Skin of body (tissue), 2 donors: Measurements from ENCODE around the gene ABLIM3. TPM values are rescaled to one million over a fixed set of nuclear protein-coding genes. Genes with fewer than 3 reads are reported as not detected.

Experiments
- DNase-seq: peaks from one replicate; lab custom pipeline; 2025; lab: John Stamatoyannopoulos, UW
- total RNA-seq: library from RNA; depleted of rRNA; stranded (reverse); fragments of >200 nt; gene quantifications from one replicate; pipeline ENCODE4 v1.2.3, GENCODE V29; 2014

ABLIM3 gene
- total RNA-seq, 1 donor from 2014 or later: 7.9 TPM

- no peak for DNase-seq
Measured at GRCh38 chr5:149217096-149217802, 76.0 kb downstream of the ABLIM3 start.

- DNase-seq: no peak
Measured at GRCh38 chr5:149217803-149218155, 76.5 kb downstream of the ABLIM3 start.

- no peak for DNase-seq
Measured at GRCh38 chr5:149219584-149219983, 78.3 kb downstream of the ABLIM3 start.

- no peak for DNase-seq
Measured at GRCh38 chr5:149220750-149221149, 79.5 kb downstream of the ABLIM3 start.

GRCh38 chr5:149221326-149221725 is 80.0 kb downstream of the ABLIM3 start:
- DNase-seq: no peak

GRCh38 chr5:149221731-149222342 is 80.5 kb downstream of the ABLIM3 start:
- DNase-seq: no peak

GRCh38 chr5:149223081-149223848 is 82.0 kb downstream of the ABLIM3 start:
- DNase-seq: no peak

GRCh38 chr5:149224282-149224681 is 83.0 kb downstream of the ABLIM3 start:
- no peak for DNase-seq

- no peak for DNase-seq
Measured at GRCh38 chr5:149227168-149227826, 86.0 kb downstream of the ABLIM3 start.

- DNase-seq: peak; percentile 64
Measured at GRCh38 chr5:149228618-149229297, 87.5 kb downstream of the ABLIM3 start.

GRCh38 chr5:149229298-149229937 is 88.1 kb downstream of the ABLIM3 start:
- DNase-seq: no peak

GRCh38 chr5:149235841-149236240 is 94.5 kb downstream of the ABLIM3 start:
- DNase-seq: no peak

GRCh38 chr5:149237662-149238061 is 96.4 kb downstream of the ABLIM3 start:
- DNase-seq: no peak

- DNase-seq: no peak
Measured at GRCh38 chr5:149238540-149238939, 97.2 kb downstream of the ABLIM3 start.

GRCh38 chr5:149239917-149240316 is 98.6 kb downstream of the ABLIM3 start:
- no peak for DNase-seq

GRCh38 chr5:149240354-149240998 is 99.2 kb downstream of the ABLIM3 start:
- DNase-seq: no peak

- no peak for DNase-seq
Measured at GRCh38 chr5:149242339-149242738, 101.0 kb downstream of the ABLIM3 start.

- no peak for DNase-seq
Measured at GRCh38 chr5:149246906-149247305, 105.6 kb downstream of the ABLIM3 start.

GRCh38 chr5:149247726-149248125 is 106.4 kb downstream of the ABLIM3 start:
- no peak for DNase-seq

GRCh38 chr5:149251546-149251945 is 110.3 kb downstream of the ABLIM3 start:
- DNase-seq: no peak
